ENCODE data around the gene POLN.

POLN gene

DNA sequence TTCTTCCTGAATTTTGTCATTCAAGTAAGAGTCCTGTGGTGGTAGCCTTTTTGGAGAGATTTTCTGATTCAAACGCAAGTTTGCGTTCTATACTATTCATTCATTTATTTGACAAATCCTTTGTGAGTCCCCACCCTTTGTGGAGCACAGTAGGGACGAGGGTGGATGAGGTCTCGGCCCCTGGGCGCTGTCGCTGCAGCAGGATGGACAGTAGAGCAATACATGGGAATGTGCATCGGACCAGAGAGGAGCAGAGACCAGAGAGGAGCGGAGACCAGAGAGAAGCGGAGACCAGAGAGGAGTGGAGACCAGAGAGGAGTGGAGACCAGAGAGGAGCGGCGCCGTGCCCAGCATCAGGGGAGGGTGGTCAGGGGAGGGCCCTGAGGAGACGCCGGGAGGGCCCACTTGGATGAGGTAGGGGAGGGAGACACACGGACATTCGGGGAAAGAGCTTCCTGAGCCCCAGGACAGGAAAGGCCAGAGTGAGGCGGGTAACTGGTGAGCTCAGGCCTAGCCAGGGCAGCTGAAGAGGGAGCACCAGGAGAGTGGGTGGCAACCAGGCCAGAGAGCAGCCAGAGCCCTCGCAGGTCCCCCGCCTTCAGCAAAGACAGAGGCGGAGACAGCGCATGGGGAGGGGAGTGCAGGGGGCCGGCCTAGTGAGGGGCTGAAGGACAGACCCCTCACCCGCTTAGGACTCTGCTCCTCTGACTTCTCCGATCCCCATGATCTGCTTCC is 115.4 kb downstream of the POLN start:
- no peak for DNase-seq (ENCODE audit: low read depth in 3 of 3, low spot score in 1 of 3)

GRCh38 chr4:2125831-2126230 is 116.1 kb downstream of the POLN start:
- DNase-seq (ENCODE audit: low read depth in 3 of 3, low spot score in 1 of 3) = no peak

GRCh38 chr4:2125023-2125422 is 116.9 kb downstream of the POLN start:
- no peak for DNase-seq (ENCODE audit: low read depth in 3 of 3, low spot score in 1 of 3)

DNA sequence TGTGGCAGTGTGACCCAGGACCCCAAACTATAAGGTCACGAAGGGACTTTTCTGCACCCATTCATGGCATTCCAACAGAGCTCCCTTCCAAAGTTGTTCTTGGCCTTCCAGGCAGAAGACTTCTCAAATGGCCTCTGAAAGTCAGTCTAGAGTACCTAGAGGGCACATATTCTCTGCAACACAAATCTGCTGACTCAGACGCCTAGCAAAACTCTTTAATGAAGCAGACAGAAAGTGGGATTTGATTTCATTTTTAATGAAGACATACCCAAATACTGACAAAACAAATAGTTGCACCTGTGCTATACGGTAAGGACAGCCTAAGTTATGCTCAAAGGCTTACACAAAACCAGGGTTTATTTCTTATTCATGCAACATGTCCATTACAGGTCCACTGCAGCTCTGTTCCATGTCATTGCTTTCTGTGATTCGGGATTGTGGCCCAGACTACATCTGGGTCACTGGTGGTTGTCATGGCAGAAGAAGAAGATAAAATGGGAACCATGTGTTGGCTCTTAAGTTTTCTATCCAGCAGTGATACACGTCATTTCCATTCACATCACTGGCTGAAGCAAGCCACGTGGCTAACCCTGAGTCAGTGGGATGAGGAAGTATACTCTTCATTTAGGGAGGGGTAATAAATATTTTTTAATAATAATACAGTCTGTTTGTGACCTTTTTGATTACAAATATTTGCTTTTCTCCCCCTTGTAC is 125.1 kb downstream of the POLN start:
- no peak for DNase-seq (ENCODE audit: low read depth in 3 of 3, low spot score in 1 of 3)

DNA sequence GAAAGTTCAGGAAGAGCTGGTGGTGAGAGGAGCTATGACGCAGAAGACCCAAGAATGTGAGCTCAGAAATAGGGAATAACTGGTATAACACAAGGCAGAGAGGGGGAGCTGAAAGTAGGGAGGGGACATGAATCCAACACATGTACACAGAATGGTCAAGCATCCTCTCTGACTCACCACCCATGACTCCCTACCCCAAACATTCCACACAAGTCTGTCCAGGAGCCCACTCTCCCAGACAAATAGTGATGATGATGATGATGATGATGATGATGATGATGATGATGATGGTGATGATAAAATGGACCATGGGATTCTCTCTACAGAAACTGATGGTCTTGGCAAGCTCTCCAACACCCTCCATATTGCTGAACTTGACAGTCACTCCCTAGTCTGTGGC is 136.4 kb downstream of the POLN start:
- no peak for DNase-seq (ENCODE audit: low read depth in 3 of 3, low spot score in 1 of 3)

GRCh38 chr4:2104556-2105345 is 137.2 kb downstream of the POLN start:
- no peak for DNase-seq (ENCODE audit: low read depth in 3 of 3, low spot score in 1 of 3)

- no peak for DNase-seq (ENCODE audit: low read depth in 3 of 3, low spot score in 1 of 3)
Measured at GRCh38 chr4:2103843-2104547, 137.9 kb downstream of the POLN start.

DNA sequence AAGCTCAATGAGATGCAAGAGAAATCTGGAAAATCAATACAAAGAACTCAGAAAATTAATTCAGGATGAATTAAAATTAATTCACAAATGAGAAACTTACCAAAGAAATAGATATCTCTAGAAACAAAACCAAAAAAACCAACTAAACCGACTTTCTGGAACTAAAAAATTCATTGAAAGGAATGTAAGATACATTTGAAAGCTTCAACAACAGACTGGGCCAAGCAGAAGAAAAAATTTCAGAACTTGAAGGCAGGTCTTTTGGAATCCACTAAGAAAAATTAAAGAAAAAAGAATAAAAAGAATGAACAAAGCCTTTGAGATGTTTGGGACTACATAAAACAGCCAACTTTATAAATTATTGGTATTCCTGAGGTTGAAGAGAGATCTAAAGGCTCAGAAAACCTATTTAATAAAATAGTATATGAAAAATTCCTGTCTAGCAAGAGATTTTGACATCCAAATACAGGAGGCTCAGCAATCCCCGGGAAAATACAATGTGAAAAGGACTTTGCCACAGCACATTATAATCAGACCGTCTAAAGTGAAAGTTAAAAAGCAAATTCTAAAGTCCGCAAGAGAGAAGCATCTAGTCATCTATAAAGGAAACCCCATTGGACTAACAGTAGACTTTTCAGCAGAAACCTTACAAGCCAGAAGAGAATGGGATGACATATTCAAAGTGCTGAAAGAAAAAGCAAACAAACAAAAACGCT is 138.6 kb downstream of the POLN start:
- no peak for DNase-seq (ENCODE audit: low read depth in 3 of 3, low spot score in 1 of 3)

DNA sequence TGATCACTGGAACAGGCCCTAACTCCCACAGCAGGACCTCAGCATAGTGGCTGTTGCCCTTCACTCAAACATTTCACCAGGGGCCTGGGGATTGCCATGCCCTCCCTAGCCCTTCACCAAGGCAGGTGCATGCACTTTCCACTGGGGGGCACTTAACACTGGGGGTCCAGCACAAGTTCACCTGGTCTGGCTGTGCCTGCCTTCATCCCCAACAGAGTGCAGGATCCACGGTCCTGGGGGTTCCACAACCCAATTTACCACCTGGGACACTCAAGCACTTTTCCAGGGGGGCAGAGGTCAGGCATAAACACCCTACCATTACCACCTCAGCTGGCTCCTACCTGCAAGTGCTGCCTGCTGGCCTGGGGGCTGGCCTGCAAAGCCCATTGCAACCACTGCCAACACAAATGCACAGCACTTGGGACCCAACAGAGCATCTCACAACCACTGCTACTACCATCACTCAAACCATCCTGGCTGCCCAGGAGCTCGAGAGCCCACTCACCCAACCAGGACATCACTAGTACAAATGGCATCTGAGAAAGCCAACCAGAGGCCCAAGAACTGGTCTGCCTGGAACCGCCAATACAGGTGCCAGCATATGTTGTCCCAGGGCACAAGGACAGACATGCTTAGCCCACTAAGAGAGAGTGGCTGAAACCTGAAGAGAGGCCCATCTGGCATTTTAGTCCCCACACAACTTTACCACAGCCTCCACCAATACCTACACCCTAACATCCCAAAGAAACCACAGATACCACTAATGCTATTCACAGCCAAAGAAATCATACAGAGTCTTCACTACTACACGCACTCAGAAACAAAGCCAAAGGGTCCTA is 139.7 kb downstream of the POLN start:
- DNase-seq (ENCODE audit: low read depth in 3 of 3, low spot score in 1 of 3) = no peak

GRCh38 chr4:2101346-2102044 is 140.4 kb downstream of the POLN start:
- no peak for DNase-seq (ENCODE audit: low read depth in 3 of 3, low spot score in 1 of 3)

DNA sequence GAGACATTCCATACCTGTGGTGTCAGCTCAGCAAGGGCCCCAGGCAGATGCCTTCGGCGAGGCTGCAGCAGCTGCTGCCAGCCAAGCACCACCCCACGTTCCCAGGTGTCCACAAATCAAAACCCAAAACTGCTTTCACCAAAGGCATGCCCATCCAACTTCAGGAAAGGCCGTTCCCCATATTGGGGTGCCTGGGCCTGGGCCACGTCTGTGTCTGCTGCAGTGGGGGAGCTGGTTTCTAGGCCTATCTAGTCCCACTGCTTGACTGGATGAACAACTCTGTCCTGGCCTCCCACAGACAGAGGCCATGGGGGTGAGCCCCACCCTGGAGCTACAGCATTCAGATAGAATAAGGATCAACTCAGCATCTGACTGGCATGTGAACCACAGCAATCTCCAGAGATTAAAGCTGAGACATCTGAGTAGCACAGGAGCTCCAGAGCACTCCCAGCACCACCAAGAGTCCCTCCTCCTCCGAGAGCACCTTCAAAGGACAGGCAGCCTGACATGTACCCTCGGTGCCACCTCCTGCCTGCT is 145.8 kb downstream of the POLN start:
- no peak for DNase-seq (ENCODE audit: low read depth in 3 of 3, low spot score in 1 of 3)

DNA sequence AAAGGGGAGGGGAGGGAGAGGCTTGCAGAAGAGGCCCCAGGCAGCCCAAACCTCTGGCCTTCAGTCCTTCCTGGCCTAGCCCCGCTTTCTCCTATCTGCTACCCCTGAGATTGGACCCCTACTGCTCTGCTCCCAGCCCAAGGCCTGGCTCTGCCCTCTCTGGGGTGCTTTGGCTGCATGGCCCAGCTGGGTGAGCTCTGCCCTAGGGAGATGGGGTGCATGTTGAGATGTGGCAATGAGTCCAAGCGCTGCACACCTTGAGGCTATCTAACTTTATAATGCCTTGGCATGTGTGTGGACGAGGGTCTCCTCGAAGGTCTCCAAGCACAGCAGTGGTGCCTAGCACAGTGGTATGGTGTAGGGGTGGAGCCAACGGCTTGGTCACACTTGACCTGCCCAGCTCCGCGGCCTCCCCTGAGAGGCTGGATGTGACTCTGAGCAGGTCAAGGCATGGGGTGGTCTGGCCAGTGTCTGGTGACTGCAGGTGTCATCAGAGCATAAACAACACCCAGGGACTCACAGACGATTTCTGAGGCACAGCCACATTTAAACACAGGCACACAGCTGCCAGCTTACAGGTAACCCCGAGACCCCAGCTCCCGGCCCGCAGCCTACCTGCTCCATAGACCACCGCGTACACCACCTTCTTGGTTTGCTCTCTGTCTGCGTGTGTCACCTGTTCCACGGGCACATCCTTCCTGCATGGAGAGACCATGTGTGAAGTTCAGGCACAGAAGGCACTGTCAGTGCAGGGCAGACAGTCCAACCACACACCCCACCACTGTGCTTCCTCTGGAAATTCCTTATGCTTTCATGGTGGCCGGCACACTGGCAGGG is 146.5 kb downstream of the POLN start:
- DNase-seq (ENCODE audit: low read depth in 3 of 3, low spot score in 1 of 3) = no peak

- DNase-seq (ENCODE audit: low read depth in 3 of 3, low spot score in 1 of 3) = no peak
Measured at GRCh38 chr4:2094545-2094944, 147.4 kb downstream of the POLN start.

DNA sequence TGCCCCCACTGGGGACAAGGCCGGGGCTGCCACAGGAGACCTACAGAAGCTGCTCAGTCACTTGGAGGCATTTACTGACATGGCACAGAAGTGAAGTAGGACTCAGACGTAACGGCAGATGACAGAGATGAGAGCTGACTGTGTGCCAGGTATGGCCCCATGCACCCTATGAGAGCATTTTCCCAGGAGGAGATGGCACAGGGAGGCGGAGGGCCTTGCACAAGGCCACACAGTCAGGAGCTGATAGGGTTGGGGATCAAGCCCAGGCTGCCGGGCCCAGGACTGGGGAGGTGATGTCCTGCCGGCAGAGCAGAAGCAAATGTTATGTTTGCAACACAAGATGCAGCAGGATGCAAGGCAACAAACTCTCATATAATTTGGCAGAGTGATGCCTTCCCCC is 148.7 kb downstream of the POLN start:
- no peak for DNase-seq (ENCODE audit: low read depth in 3 of 3, low spot score in 1 of 3)

DNA sequence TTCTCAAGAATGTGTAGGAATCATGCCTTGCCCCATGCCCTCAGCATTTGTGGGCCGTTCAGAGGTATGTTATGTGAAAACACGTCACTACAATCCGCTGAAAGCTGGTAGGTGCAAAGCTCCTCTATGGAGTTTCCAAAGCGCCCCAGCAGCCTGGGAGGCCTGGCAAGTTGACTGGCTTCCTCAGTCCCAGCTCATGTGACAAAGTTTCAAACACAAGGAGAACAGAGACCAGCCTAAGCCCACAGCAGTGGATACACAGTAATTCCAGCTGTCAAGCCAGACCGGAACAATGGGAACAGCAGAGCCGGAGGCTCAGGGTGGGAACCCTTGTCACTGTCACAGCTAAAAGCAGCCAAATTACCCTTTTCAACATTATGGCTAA is 149.3 kb downstream of the POLN start:
- no peak for DNase-seq (ENCODE audit: low read depth in 3 of 3, low spot score in 1 of 3)

- no peak for DNase-seq (ENCODE audit: low read depth in 3 of 3, low spot score in 1 of 3)
Measured at GRCh38 chr4:2091990-2092668, 149.8 kb downstream of the POLN start.

GRCh38 chr4:2090642-2091041 is 151.3 kb downstream of the POLN start:
- DNase-seq (ENCODE audit: low read depth in 3 of 3, low spot score in 1 of 3) = no peak

DNA sequence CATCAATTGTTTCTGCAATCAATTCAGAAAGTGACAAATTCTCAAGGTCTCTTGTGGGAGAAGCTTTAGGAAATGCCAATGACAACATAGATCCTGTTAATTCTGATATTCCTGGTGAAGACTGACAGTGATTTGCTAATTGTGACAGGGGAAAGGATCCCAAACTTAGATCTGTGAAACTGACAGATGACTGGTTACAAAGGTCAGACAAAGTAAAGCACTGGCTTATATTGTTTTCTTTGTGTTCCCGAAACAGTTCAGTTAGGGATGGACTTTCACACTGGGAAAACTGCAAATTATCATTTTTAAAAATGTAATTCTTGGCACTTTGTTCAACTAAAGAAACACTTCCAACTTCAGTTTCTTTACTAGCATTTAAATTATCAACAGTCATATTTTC is 152.7 kb downstream of the POLN start:
- DNase-seq (ENCODE audit: low read depth in 3 of 3, low spot score in 1 of 3) = no peak

Measured in stimulated activated CD4-positive, alpha-beta T cell treated with anti-CD3 and anti-CD28 coated beads, TNF-alpha, amount 100 ng/mL, for 1 hour (primary cell).